ENCODE results near the gene PTBP3.

DNA sequence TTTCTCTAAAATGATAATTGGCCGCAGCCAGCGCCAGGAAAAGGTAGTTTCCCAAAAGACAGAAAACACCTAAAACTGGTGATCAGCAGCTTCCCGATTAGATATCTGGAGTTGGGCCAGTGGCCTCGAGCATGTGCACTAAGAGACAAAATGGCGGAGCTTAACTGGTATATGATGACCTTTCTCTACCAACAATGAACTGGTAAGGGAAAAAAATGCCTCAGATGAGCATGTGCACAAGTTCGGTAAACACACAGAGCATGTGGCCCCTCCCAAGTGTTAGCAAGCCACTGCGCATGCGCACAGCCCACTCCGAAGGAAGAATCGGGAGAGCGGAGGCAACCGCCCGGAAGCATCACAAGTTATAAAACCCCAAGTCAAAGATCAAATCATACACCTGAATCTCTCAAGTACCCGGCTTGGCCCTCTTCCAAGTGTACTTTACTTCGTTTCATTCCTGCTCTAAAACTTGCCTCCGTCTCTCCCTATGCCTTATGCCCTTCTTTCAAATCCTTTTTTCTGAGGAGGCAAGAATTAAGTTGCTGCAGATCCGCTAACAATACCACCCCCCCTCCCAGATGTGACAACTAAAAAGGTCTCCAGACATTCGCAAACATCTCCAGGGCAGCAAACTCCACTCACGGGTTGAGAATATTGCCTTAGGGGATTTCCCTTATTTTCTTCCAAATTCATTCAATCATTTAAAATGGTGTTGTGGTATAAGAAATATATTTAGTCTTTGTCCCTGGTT lies 15.0 kb upstream of the PTBP3 start:
- TF ChIP-seq CTCF (IDR thresholded peaks at IDR 0.05) (no peak), POLR2A (IDR thresholded peaks at IDR 0.05) (no peak)

Measured in ovary (tissue), 3 donors.